ENCODE data around the gene LDLRAD3. TPM values are rescaled to one million over a fixed set of nuclear protein-coding genes. Genes with fewer than 3 reads are reported as not detected.
A peak's percentile ranks its signal among the peaks of the same experiment; 100 is the strongest.
"Not testable (repeated sequence)": the region's sequence is repeated elsewhere in the genome, so short reads cannot be mapped to it uniquely, and the experiment has no call there.

LDLRAD3 gene
- total RNA-seq, 1 donor from 2014 or later, result 39.1 TPM

- no peak overlapping the region for H3K4me3 Mint-ChIP-seq
- H3K27ac Mint-ChIP-seq, result peak overlapping the region; percentile 43
- peaks cover 27% of the 10 kb centered on the region for H3K36me3 Mint-ChIP-seq
- DNase-seq (ENCODE audit: low spot score in 2 of 2, unreplicated experiment in 2 of 2), result no peak
- TF ChIP-seq, protein P1, sequence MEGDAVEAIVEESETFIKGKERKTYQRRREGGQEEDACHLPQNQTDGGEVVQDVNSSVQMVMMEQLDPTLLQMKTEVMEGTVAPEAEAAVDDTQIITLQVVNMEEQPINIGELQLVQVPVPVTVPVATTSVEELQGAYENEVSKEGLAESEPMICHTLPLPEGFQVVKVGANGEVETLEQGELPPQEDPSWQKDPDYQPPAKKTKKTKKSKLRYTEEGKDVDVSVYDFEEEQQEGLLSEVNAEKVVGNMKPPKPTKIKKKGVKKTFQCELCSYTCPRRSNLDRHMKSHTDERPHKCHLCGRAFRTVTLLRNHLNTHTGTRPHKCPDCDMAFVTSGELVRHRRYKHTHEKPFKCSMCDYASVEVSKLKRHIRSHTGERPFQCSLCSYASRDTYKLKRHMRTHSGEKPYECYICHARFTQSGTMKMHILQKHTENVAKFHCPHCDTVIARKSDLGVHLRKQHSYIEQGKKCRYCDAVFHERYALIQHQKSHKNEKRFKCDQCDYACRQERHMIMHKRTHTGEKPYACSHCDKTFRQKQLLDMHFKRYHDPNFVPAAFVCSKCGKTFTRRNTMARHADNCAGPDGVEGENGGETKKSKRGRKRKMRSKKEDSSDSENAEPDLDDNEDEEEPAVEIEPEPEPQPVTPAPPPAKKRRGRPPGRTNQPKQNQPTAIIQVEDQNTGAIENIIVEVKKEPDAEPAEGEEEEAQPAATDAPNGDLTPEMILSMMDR (IDR thresholded peaks at IDR 0.05; ENCODE audit: unreplicated experiment), result no peak
- peaks cover 57% of the 10 kb centered on the region for H3K4me1 Mint-ChIP-seq
- H3K9me3 Mint-ChIP-seq, result peaks cover 7% of the 10 kb centered on the region
- H3K27me3 Mint-ChIP-seq (ENCODE audit: low read depth), result no peaks in the 10 kb centered on the region
Observed at GRCh38 chr11:36187622-36188021, 243.8 kb downstream of the LDLRAD3 start.

- Mint-ChIP-seq H3K36me3 (peaks cover 25% of the 10 kb centered on the region), H3K4me1 (peaks cover 67% of the 10 kb centered on the region)
- not testable (repeated sequence) for H3K27me3 Mint-ChIP-seq (ENCODE audit: low read depth); H3K4me3 Mint-ChIP-seq; H3K9me3 Mint-ChIP-seq; H3K27ac Mint-ChIP-seq; DNase-seq (ENCODE audit: low spot score in 2 of 2, unreplicated experiment in 2 of 2)
Observed at GRCh38 chr11:36189735-36190134, 245.9 kb downstream of the LDLRAD3 start.

GRCh38 chr11:36191941-36192340, 248.1 kb downstream of the LDLRAD3 start:
- Mint-ChIP-seq H3K27me3 (ENCODE audit: low read depth) (no peaks in the 10 kb centered on the region), H3K4me3 (no peak overlapping the region), H3K4me1 (peaks cover 68% of the 10 kb centered on the region), H3K36me3 (peaks cover 24% of the 10 kb centered on the region), H3K27ac (peak overlapping the region; percentile 76), H3K9me3 (peaks cover 4% of the 10 kb centered on the region)
- no peak for DNase-seq (ENCODE audit: low spot score in 2 of 2, unreplicated experiment in 2 of 2)
- TF ChIP-seq, protein P1 (IDR thresholded peaks at IDR 0.05; ENCODE audit: unreplicated experiment), result no peak

DNA sequence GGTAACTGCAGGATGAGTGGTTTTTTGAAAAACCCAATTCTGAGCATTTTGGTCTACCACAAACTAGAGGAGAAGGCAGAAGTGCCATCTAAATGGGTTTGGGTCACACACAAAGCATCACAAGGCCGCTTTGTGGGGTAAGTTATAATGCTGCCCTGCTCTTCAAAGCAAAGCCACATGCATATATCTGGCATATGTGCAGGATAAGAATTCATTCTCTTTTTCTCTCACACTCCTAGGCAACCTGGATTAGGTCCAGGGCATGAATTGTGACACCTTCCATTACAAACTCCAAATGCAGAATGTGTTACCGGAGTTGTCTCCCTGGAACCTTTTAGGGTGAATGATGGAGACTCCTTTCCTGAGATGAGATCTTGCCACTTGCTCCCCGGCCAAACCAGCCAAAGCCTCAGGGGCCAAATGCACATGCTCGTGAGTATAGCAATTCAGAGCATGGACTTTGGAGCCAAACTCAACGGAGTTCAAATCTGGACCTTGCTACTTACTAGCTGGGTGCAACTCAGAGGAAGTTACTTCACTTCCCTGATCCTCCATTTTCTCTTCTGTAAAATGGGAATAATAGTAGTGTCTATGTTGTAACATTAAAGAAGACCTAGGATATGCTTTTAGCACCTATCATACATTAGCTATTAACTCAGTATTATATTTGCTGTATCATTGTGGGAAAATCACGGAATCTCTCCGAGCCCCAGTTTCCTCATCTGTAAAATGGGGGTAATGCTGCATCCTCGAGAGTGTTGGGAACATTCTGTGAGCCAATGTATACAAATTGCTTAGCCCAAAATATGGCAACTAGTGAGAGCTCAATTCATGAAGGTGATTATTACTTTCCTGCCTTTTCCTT, 248.8 kb downstream of the LDLRAD3 start:
- Mint-ChIP-seq H3K4me1 (peaks cover 69% of the 10 kb centered on the region), H3K27me3 (ENCODE audit: low read depth) (no peaks in the 10 kb centered on the region), H3K4me3 (no peak overlapping the region), H3K9me3 (peaks cover 4% of the 10 kb centered on the region), H3K36me3 (peaks cover 24% of the 10 kb centered on the region), H3K27ac (peak overlapping the region; percentile 76)
- TF ChIP-seq, protein P1 (IDR thresholded peaks at IDR 0.05; ENCODE audit: unreplicated experiment), result no peak
- peak in 1 of 2 experiments; percentile 17 for DNase-seq (ENCODE audit: low spot score in 2 of 2, unreplicated experiment in 2 of 2)

GRCh38 chr11:36193290-36193619, 249.4 kb downstream of the LDLRAD3 start:
- Mint-ChIP-seq H3K27ac (peak overlapping the region; percentile 73), H3K36me3 (peaks cover 22% of the 10 kb centered on the region), H3K9me3 (peaks cover 4% of the 10 kb centered on the region), H3K4me3 (no peak overlapping the region), H3K27me3 (ENCODE audit: low read depth) (no peaks in the 10 kb centered on the region), H3K4me1 (peaks cover 63% of the 10 kb centered on the region)
- TF ChIP-seq, protein P1 (IDR thresholded peaks at IDR 0.05; ENCODE audit: unreplicated experiment), result no peak
- DNase-seq (ENCODE audit: low spot score in 2 of 2, unreplicated experiment in 2 of 2), result no peak

GRCh38 chr11:36193721-36194120, 249.9 kb downstream of the LDLRAD3 start:
- Mint-ChIP-seq H3K27ac (peak overlapping the region; percentile 76), H3K27me3 (ENCODE audit: low read depth) (no peaks in the 10 kb centered on the region), H3K4me3 (no peak overlapping the region), H3K4me1 (peaks cover 58% of the 10 kb centered on the region), H3K9me3 (peaks cover 4% of the 10 kb centered on the region), H3K36me3 (peaks cover 24% of the 10 kb centered on the region)
- no peak for DNase-seq (ENCODE audit: low spot score in 2 of 2, unreplicated experiment in 2 of 2)
- TF ChIP-seq, protein P1 (IDR thresholded peaks at IDR 0.05; ENCODE audit: unreplicated experiment), result no peak
